Liver (tissue), 9 donors: ENCODE data around the gene GULP1. TPM values are rescaled to one million over a fixed set of nuclear protein-coding genes. Genes with fewer than 3 reads are reported as not detected.

Experiments used
- DNase-seq: peaks from one replicate; pipeline ENCODE4 v3.0.0-alpha.2; 2017; ENCODE audit warnings: low spot score
- H3K27ac ChIP-seq, 2 donors: one replicate each; pipeline ENCODE4 v1.7.0; 2013; ENCODE audit warnings: inconsistent platforms in 2 of 2, low read length in 2 of 2, control low read depth in 1 of 2, low read depth in 1 of 2, mild to moderate bottlenecking in 1 of 2
- H3K27me3 ChIP-seq, 4 donors: one replicate each; pipeline versions ENCODE4 v1.6.1 to v1.7.0; 2013; ENCODE audit warnings: low read length in 3 of 4, inconsistent platforms in 1 of 4, mild to moderate bottlenecking in 1 of 4, moderate library complexity in 1 of 4; ENCODE audit not compliant: control insufficient read depth in 4 of 4, insufficient read depth in 4 of 4
- H3K36me3 ChIP-seq, 4 donors: one replicate each; pipeline versions ENCODE4 v1.6.1 to v1.7.0; 2013; ENCODE audit warnings: low read length in 3 of 4, mild to moderate bottlenecking in 3 of 4, low read depth in 1 of 4, moderate library complexity in 1 of 4; ENCODE audit not compliant: control insufficient read depth in 4 of 4, insufficient read depth in 3 of 4
- H3K4me1 ChIP-seq, 4 donors: one replicate each; pipeline versions ENCODE4 v1.6.1 to v1.7.0; 2013; ENCODE audit warnings: low read length in 3 of 4, mild to moderate bottlenecking in 3 of 4, moderate library complexity in 1 of 4; ENCODE audit not compliant: control insufficient read depth in 4 of 4, insufficient read depth in 4 of 4
- H3K4me3 ChIP-seq, 3 donors: one replicate each; pipeline versions ENCODE4 v1.6.1 to v1.7.0; 2013; ENCODE audit warnings: low read length in 3 of 3, control low read depth in 1 of 3, low read depth in 1 of 3, mild to moderate bottlenecking in 1 of 3
- H3K9ac ChIP-seq, 2 donors: one replicate each; pipeline ENCODE4 v1.7.0; 2013; ENCODE audit warnings: low read length in 2 of 2, mild to moderate bottlenecking in 2 of 2, moderate library complexity in 2 of 2, control low read depth in 1 of 2, low read depth in 1 of 2
- H3K9me3 ChIP-seq, 4 donors: one replicate each; pipeline versions ENCODE4 v1.6.1 to v1.7.0; 2013; ENCODE audit warnings: low read length in 3 of 4; ENCODE audit not compliant: control insufficient read depth in 4 of 4
- EGR1 ChIP-seq, 2 donors: IDR thresholded peaks; 2 replicates each; pipeline ENCODE4 v1.6.1; 2016 to 2018; ENCODE audit warnings: antibody characterized with exemption in 2 of 2, low read depth in 2 of 2
- FOXA1 ChIP-seq: IDR thresholded peaks from 2 replicates; pipeline ENCODE4 v1.6.1; 2016; ENCODE audit warnings: antibody characterized with exemption
- FOXA2 ChIP-seq: IDR thresholded peaks from 2 replicates; pipeline ENCODE4 v1.6.1; 2016; ENCODE audit warnings: antibody characterized with exemption
- GABPA ChIP-seq, 2 donors: IDR thresholded peaks in 1 of 2; conservative IDR thresholded peaks in 1 of 2; 2 replicates each; pipeline ENCODE4 v1.6.1; 2016; ENCODE audit warnings: antibody characterized with exemption in 2 of 2, mild to moderate bottlenecking in 1 of 2, moderate library complexity in 1 of 2
- HNF4A ChIP-seq, 2 donors: conservative IDR thresholded peaks; 2 replicates each; pipeline ENCODE4 v1.6.1; 2016; ENCODE audit warnings: antibody characterized with exemption in 2 of 2, mild to moderate bottlenecking in 2 of 2
- JUND ChIP-seq, 2 donors: IDR thresholded peaks; 2 replicates each; pipeline ENCODE4 v1.6.1; 2016; ENCODE audit warnings: antibody characterized with exemption in 2 of 2
- NR2F2 ChIP-seq: IDR thresholded peaks from 2 replicates; pipeline ENCODE4 v1.6.1; 2016; ENCODE audit warnings: antibody characterized with exemption
- RAD21 ChIP-seq, 2 donors: IDR thresholded peaks; 2 replicates each; pipeline ENCODE4 v1.6.1; 2016; ENCODE audit warnings: antibody characterized with exemption in 2 of 2, mild to moderate bottlenecking in 2 of 2
- RXRA ChIP-seq, 2 donors: IDR thresholded peaks; 2 replicates each; pipeline ENCODE4 v1.6.1; 2017 to 2018; ENCODE audit warnings: antibody characterized with exemption in 2 of 2, mild to moderate bottlenecking in 1 of 2
- SP1 ChIP-seq: IDR thresholded peaks from 2 replicates; pipeline ENCODE4 v1.6.1; 2018; ENCODE audit warnings: antibody characterized with exemption, mild to moderate bottlenecking
- TAF1 ChIP-seq: conservative IDR thresholded peaks from 2 replicates; pipeline ENCODE4 v1.6.1; 2016; ENCODE audit warnings: antibody characterized with exemption, mild to moderate bottlenecking
- YY1 ChIP-seq: IDR thresholded peaks from 2 replicates; pipeline ENCODE4 v1.6.1; 2016; ENCODE audit warnings: antibody characterized with exemption, mild to moderate bottlenecking
- WGBS: extraction: QIAGEN DNeasy Blood & Tissue Kit; methylation state at CpG from one replicate; pipeline ENCODE4 v1.1.7; 2013; 5-methylcytosine and 5-hydroxymethylcytosine counted together
- polyA plus RNA-seq, 2 donors: library from polyadenylated mRNA; stranded (reverse) in 1 of 2; unstranded in 1 of 2; fragments of 200-250 nt in 1 of 2; fragments of >200 nt in 1 of 2; fragmentation: Nextera tagmentation in 1 of 2; extraction: Ambion mirVana in 1 of 2; gene quantifications; one replicate each; pipeline versions ENCODE4 v1.2.1 to v1.2.3, GENCODE V29; 2013 to 2015
- total RNA-seq, 2 donors: library from RNA; depleted of rRNA; stranded (reverse); fragments of >200 nt; gene quantifications; one replicate each; pipeline ENCODE4 v1.2.3, GENCODE V29; 2014
- TF ChIP-seq, protein P1 (sequence below): IDR thresholded peaks from 2 replicates; pipeline ENCODE4 v1.6.1; 2016; ENCODE audit warnings: antibody characterized with exemption
- TF ChIP-seq, protein P2 (sequence below): IDR thresholded peaks from 2 replicates; pipeline ENCODE4 v1.6.1; 2016; ENCODE audit warnings: antibody characterized with exemption
- TF ChIP-seq, protein P3 (sequence below): fragments of 150-350 bp; IDR thresholded peaks from 2 replicates; pipeline ENCODE4 v1.5.1; 2017; ENCODE audit warnings: improper control_type of control experiment, low read depth, low read length; ENCODE audit not compliant: missing input control
- TF ChIP-seq, protein P4 (sequence below): IDR thresholded peaks from 2 replicates; pipeline ENCODE4 v1.6.1; 2016; ENCODE audit warnings: antibody characterized with exemption, mild to moderate bottlenecking
- TF ChIP-seq, protein P5 (sequence below): IDR thresholded peaks from 2 replicates; pipeline ENCODE4 v1.6.1; 2016; ENCODE audit warnings: antibody characterized with exemption
- donor health status: healthy.
- donor health status: healthy.
- donor health status: healthy.
- donor health status: healthy.
- donor health status: healthy.

GULP1 gene
- total and polyA plus RNA-seq, 4 donors: 0.53 to 6.9 (median 0.89) TPM

DNA sequence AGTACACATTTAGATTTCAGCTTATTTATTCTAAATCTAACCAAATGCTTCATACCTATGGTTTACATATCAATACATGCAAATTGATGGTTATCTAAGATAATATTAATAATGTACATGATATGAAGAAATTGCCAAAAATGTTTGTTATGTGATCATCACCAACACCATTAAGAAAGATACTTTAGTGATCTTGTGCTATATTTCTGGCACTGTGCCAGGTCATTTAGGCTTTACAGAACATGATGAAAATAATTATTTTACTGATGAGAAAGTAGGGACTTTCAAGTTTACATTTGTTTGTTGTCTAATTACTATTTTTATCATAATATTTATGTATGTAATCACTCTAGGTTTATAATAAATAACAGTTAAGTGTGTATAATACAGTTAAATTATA lies 158.3 kb downstream of the GULP1 start:
- DNase-seq: no peak
- Histone ChIP-seq H3K9me3 (no peaks in the 10 kb centered on the region), H3K27ac (no peak overlapping the region), H3K27me3 (no peaks in the 10 kb centered on the region), H3K9ac (no peak overlapping the region), H3K4me1 (no peaks in the 10 kb centered on the region), H3K4me3 (no peak overlapping the region), H3K36me3 (no peaks in the 10 kb centered on the region)
- TF ChIP-seq, protein P1, sequence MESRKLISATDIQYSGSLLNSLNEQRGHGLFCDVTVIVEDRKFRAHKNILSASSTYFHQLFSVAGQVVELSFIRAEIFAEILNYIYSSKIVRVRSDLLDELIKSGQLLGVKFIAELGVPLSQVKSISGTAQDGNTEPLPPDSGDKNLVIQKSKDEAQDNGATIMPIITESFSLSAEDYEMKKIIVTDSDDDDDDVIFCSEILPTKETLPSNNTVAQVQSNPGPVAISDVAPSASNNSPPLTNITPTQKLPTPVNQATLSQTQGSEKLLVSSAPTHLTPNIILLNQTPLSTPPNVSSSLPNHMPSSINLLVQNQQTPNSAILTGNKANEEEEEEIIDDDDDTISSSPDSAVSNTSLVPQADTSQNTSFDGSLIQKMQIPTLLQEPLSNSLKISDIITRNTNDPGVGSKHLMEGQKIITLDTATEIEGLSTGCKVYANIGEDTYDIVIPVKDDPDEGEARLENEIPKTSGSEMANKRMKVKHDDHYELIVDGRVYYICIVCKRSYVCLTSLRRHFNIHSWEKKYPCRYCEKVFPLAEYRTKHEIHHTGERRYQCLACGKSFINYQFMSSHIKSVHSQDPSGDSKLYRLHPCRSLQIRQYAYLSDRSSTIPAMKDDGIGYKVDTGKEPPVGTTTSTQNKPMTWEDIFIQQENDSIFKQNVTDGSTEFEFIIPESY: no peak
- TF ChIP-seq, protein P2, sequence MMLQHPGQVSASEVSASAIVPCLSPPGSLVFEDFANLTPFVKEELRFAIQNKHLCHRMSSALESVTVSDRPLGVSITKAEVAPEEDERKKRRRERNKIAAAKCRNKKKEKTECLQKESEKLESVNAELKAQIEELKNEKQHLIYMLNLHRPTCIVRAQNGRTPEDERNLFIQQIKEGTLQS: no peak

DNA sequence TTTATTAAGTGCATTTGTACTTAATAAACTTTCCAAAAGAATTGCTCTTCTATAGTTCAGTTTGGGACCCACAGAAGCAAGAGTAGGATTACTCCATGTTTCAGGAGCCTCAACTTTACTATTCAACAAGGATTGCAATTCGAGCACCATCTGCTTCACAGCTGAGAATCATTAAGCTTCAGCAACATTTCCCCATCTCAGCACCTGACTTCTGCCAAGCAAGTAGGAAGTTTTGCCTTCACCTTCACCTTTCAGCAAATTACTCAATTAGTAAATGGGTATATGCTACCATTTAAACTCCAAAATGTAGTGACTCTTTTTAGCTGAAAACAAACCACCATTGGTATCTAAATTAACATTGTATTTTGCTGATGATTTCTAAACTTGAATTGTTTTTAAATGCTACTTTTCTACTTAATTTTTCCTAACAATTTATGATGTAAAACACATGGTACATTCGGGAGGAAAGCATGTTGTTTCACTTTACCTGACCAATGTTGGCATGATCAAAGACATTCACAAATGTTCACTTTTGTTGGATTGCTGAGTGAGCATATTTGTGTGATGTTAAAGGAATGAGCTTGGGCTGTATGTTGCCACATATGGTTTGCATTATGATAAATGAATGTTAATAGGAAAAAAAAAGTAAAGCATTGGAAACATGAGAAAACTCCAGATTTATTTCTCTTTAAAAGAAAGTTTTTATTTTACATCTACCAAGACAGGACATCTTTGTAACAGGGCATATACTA lies 159.2 kb downstream of the GULP1 start:
- 81% methylated on average over 2 of the region's 2 CpGs for WGBS
- DNase-seq: no peak
- no peaks in the 10 kb centered on the region for H3K27me3 ChIP-seq
- no peak overlapping the region for H3K27ac ChIP-seq
- no peaks in the 10 kb centered on the region for H3K36me3 ChIP-seq
- H3K9ac ChIP-seq: no peak overlapping the region
- no peak for TF ChIP-seq SP1
- TF ChIP-seq, protein P3, sequence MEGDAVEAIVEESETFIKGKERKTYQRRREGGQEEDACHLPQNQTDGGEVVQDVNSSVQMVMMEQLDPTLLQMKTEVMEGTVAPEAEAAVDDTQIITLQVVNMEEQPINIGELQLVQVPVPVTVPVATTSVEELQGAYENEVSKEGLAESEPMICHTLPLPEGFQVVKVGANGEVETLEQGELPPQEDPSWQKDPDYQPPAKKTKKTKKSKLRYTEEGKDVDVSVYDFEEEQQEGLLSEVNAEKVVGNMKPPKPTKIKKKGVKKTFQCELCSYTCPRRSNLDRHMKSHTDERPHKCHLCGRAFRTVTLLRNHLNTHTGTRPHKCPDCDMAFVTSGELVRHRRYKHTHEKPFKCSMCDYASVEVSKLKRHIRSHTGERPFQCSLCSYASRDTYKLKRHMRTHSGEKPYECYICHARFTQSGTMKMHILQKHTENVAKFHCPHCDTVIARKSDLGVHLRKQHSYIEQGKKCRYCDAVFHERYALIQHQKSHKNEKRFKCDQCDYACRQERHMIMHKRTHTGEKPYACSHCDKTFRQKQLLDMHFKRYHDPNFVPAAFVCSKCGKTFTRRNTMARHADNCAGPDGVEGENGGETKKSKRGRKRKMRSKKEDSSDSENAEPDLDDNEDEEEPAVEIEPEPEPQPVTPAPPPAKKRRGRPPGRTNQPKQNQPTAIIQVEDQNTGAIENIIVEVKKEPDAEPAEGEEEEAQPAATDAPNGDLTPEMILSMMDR: no peak
- no peak for TF ChIP-seq FOXA2
- TF ChIP-seq FOXA1: no peak
- TF ChIP-seq HNF4A (conservative IDR thresholded peaks at IDR 0.05): no peak
- TF ChIP-seq, protein P4, sequence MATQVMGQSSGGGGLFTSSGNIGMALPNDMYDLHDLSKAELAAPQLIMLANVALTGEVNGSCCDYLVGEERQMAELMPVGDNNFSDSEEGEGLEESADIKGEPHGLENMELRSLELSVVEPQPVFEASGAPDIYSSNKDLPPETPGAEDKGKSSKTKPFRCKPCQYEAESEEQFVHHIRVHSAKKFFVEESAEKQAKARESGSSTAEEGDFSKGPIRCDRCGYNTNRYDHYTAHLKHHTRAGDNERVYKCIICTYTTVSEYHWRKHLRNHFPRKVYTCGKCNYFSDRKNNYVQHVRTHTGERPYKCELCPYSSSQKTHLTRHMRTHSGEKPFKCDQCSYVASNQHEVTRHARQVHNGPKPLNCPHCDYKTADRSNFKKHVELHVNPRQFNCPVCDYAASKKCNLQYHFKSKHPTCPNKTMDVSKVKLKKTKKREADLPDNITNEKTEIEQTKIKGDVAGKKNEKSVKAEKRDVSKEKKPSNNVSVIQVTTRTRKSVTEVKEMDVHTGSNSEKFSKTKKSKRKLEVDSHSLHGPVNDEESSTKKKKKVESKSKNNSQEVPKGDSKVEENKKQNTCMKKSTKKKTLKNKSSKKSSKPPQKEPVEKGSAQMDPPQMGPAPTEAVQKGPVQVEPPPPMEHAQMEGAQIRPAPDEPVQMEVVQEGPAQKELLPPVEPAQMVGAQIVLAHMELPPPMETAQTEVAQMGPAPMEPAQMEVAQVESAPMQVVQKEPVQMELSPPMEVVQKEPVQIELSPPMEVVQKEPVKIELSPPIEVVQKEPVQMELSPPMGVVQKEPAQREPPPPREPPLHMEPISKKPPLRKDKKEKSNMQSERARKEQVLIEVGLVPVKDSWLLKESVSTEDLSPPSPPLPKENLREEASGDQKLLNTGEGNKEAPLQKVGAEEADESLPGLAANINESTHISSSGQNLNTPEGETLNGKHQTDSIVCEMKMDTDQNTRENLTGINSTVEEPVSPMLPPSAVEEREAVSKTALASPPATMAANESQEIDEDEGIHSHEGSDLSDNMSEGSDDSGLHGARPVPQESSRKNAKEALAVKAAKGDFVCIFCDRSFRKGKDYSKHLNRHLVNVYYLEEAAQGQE: no peak
- TF ChIP-seq, protein P5, sequence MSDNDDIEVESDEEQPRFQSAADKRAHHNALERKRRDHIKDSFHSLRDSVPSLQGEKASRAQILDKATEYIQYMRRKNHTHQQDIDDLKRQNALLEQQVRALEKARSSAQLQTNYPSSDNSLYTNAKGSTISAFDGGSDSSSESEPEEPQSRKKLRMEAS: no peak
- TF ChIP-seq, protein P1: no peak
- no peak for TF ChIP-seq YY1
- TF ChIP-seq JUND (IDR thresholded peaks at IDR 0.05): no peak
- no peak for TF ChIP-seq RXRA (IDR thresholded peaks at IDR 0.05)
- no peak for TF ChIP-seq RAD21 (IDR thresholded peaks at IDR 0.05)
- TF ChIP-seq, protein P2: no peak
- TF ChIP-seq NR2F2: no peak
- TF ChIP-seq TAF1: no peak
- TF ChIP-seq GABPA (IDR thresholded peaks at IDR 0.05 in 1 of 2, conservative IDR thresholded peaks at IDR 0.05 in 1 of 2): no peak
- no peak for TF ChIP-seq EGR1 (IDR thresholded peaks at IDR 0.05; ENCODE audit: low read depth in 2 of 2)
- no peak overlapping the region for H3K4me3 ChIP-seq
- no peaks in the 10 kb centered on the region for H3K9me3 ChIP-seq
- H3K4me1 ChIP-seq: no peaks in the 10 kb centered on the region
